Measurements from ENCODE around the gene DEFB114.

GRCh38 chr6:49969605-49970004 is 5.6 kb upstream of the DEFB114 start, which contains the start of gene DEFB113:
- TF ChIP-seq CTCF (IDR thresholded peaks at IDR 0.05; ENCODE audit: low read depth, low read length) (no peak), MAX (IDR thresholded peaks at IDR 0.05; ENCODE audit: low read depth, low read length) (no peak), POLR2A (IDR thresholded peaks at IDR 0.05; ENCODE audit: extremely low read depth, insufficient read length) (no peak)
